HepG2 (cell line): ENCODE results near the gene SEL1L2. TPM values are rescaled to one million over a fixed set of nuclear protein-coding genes. Genes with fewer than 3 reads are reported as not detected.

Source experiments
- ATAC-seq: fragments of 200-7000 bp; cut with Tn5 transposase; 3 replicates; pipeline ENCODE4 v1.9.1; 2020; ENCODE audit warnings: mild to moderate bottlenecking, moderate library complexity
- BruUV-seq: library from RNA; stranded (reverse); fragments of 400-500 nt; replicated peaks from 2 replicates; lab custom pipeline; 2021; lab: Mats Ljungman, UMichigan
- CTCF ChIA-PET: fragments of 300-600 bp; formaldehyde crosslinking; extraction: SDS; loops from one replicate; lab custom pipeline; 2021; ENCODE audit warnings: low total read pairs, inconsistent platforms, low intra/inter-chr PET ratio; lab: Yijun Ruan, JAX
- POLR2A ChIA-PET: fragments of 350-600 bp; sonication (Branson Sonifier 250); formaldehyde crosslinking; loops from one replicate; lab custom pipeline; 2020; ENCODE audit warnings: antibody characterized with exemption, inconsistent platforms; lab: Yijun Ruan, JAX
- DNase-seq: peaks from one replicate; pipeline ENCODE4 v3.0.0-alpha.2; 2015; ENCODE audit warnings: low spot score
- FAIRE-seq: peaks from 3 replicates; lab custom pipeline; 2011; peaks lifted over from hg19 to GRCh38; lab: Jason Lieb, UNC
- H2AFZ ChIP-seq: one replicate; pipeline ENCODE4 v1.6.1; 2011; ENCODE audit warnings: low read length, inconsistent platforms
- H3K27ac ChIP-seq: fragments of 300-600 bp; 3 replicates; pipeline ENCODE4 v1.8.0; 2011; ENCODE audit warnings: mixed run types, mild to moderate bottlenecking, mixed read lengths, low read length, inconsistent platforms; ENCODE audit not compliant: insufficient read depth; ENCODE audit errors: extremely low read length
- H3K27me3 ChIP-seq, 2 experiments: fragments of 200-600 bp in 1 of 2; 2 replicates in 1 of 2; 3 replicates in 1 of 2; pipeline versions ENCODE4 v1.6.0 to v1.8.0; 2011; ENCODE audit warnings: low read length in 2 of 2, mild to moderate bottlenecking in 2 of 2, moderate library complexity in 2 of 2, inconsistent platforms in 1 of 2; ENCODE audit not compliant: insufficient read depth in 2 of 2, control insufficient read depth in 1 of 2
- H3K36me3 ChIP-seq, 2 experiments: fragments of 200-600 bp in 1 of 2; replicated peaks in 1 of 2; 2 replicates in 1 of 2; 3 replicates in 1 of 2; pipeline versions ENCODE4 v1.5.1 to v1.8.0; 2011; ENCODE audit warnings: low read length in 2 of 2, inconsistent platforms in 1 of 2; ENCODE audit not compliant: insufficient read depth in 2 of 2, control insufficient read depth in 1 of 2
- H3K4me1 ChIP-seq: 2 replicates; pipeline ENCODE4 v1.5.1; 2012; ENCODE audit warnings: low read length, inconsistent platforms; ENCODE audit not compliant: insufficient read depth
- H3K4me2 ChIP-seq: 2 replicates; pipeline ENCODE4 v1.6.0; 2011; ENCODE audit warnings: low read depth, low read length, inconsistent platforms
- H3K4me3 ChIP-seq, 3 experiments: fragments of 200-600 bp in 1 of 3; sonication (generic), shearing (Covaris generic) in 1 of 3; replicated peaks in 1 of 3; 2 replicates each; pipeline ENCODE4 v1.5.1; 2011 to 2016; ENCODE audit warnings: low read length in 3 of 3, inconsistent platforms in 2 of 3, low read depth in 2 of 3, mild to moderate bottlenecking in 2 of 3, control low read depth in 1 of 3, mixed read lengths in 1 of 3; ENCODE audit not compliant: insufficient read depth in 1 of 3
- H3K79me2 ChIP-seq: one replicate; pipeline ENCODE4 v1.6.1; 2011; ENCODE audit warnings: low read length, inconsistent platforms; ENCODE audit not compliant: insufficient read depth
- H3K9ac ChIP-seq: 2 replicates; pipeline ENCODE4 v1.6.0; 2011; ENCODE audit warnings: mild to moderate bottlenecking, low read depth, low read length, inconsistent platforms; ENCODE audit not compliant: insufficient read depth
- H3K9me3 ChIP-seq: 2 replicates; pipeline ENCODE4 v1.5.1; 2012; ENCODE audit warnings: mild to moderate bottlenecking, low read length
- H4K20me1 ChIP-seq: 2 replicates; pipeline ENCODE4 v1.6.0; 2011; ENCODE audit warnings: inconsistent platforms, mild to moderate bottlenecking, low read length, moderate library complexity; ENCODE audit not compliant: insufficient read depth
- ATF7-NPFF ChIP-seq: sonication (generic); formaldehyde crosslinking; IDR thresholded peaks from 2 replicates; pipeline ENCODE4 v1.8.1; 2023; ENCODE audit warnings: mild to moderate bottlenecking, low read depth, missing genetic modification reagents, moderate library complexity
- ATRX ChIP-seq: sonication (generic); formaldehyde crosslinking; IDR thresholded peaks from 2 replicates; pipeline ENCODE4 v1.4.0; 2020; ENCODE audit warnings: missing genetic modification reagents, borderline replicate concordance
- FOXA3 ChIP-seq: IDR thresholded peaks from 2 replicates; pipeline ENCODE4 v1.6.1; 2016; ENCODE audit warnings: missing genetic modification reagents, missing compliant biosample characterization
- HMG20A ChIP-seq: IDR thresholded peaks from 2 replicates; pipeline ENCODE4 v1.6.1; 2016; ENCODE audit warnings: borderline replicate concordance
- KDM4B ChIP-seq: sonication (generic); formaldehyde crosslinking; IDR thresholded peaks from 2 replicates; pipeline ENCODE4 v1.4.0; 2020; ENCODE audit warnings: missing genetic modification reagents
- KLF15 ChIP-seq: sonication (generic); formaldehyde crosslinking; IDR thresholded peaks from 2 replicates; pipeline ENCODE4 v1.8.1; 2023; ENCODE audit warnings: borderline replicate concordance, mild to moderate bottlenecking, inconsistent platforms, missing genetic modification reagents, mixed read lengths
- KLF6 ChIP-seq: IDR thresholded peaks from 2 replicates; pipeline ENCODE4 v1.8.0; 2016; ENCODE audit warnings: missing biosample characterization, missing genetic modification reagents
- MBD4 ChIP-seq: IDR thresholded peaks from 2 replicates; pipeline ENCODE4 v1.6.1; 2012; ENCODE audit warnings: low read length, inconsistent platforms, borderline replicate concordance
- NCOA2 ChIP-seq: sonication (generic); formaldehyde crosslinking; IDR thresholded peaks from 2 replicates; pipeline ENCODE4 v1.8.0; 2022; ENCODE audit warnings: inconsistent platforms
- POLR2A ChIP-seq, 2 experiments: IDR thresholded peaks; 2 replicates each; pipeline ENCODE4 v1.6.1; 2011; ENCODE audit warnings: low read depth in 2 of 2, low read length in 2 of 2, mild to moderate bottlenecking in 1 of 2, moderate library complexity in 1 of 2; ENCODE audit not compliant: insufficient read depth in 1 of 2
- TAF1 ChIP-seq: sonication (generic); formaldehyde crosslinking; IDR thresholded peaks from 2 replicates; pipeline ENCODE4 v1.4.0; 2020; ENCODE audit warnings: missing genetic modification reagents
- XBP1 ChIP-seq: sonication (generic); formaldehyde crosslinking; IDR thresholded peaks from 2 replicates; pipeline ENCODE4 v1.5.0; 2020; ENCODE audit warnings: missing genetic modification reagents
- YEATS2 ChIP-seq: sonication (generic); formaldehyde crosslinking; IDR thresholded peaks from 2 replicates; pipeline ENCODE4 v1.4.0; 2020; ENCODE audit warnings: missing genetic modification reagents, borderline replicate concordance
- ZBTB2 ChIP-seq: sonication (generic); formaldehyde crosslinking; IDR thresholded peaks from 2 replicates; pipeline ENCODE4 v1.8.0; 2022; ENCODE audit warnings: low read depth, missing genetic modification reagents
- ZNF367 ChIP-seq: sonication (generic); formaldehyde crosslinking; IDR thresholded peaks from 2 replicates; pipeline ENCODE4 v1.4.0; 2020; ENCODE audit warnings: missing genetic modification reagents, borderline replicate concordance
- ZNF644 ChIP-seq: IDR thresholded peaks from 2 replicates; pipeline ENCODE4 v1.6.1; 2016; ENCODE audit warnings: low read depth
- WGBS: methylation state at CpG from one replicate; pipeline ENCODE4 v1.1.6; 2017; ENCODE audit warnings: low lambda C conversion rate; 5-methylcytosine and 5-hydroxymethylcytosine counted together
- in situ Hi-C: cut with HindIII; loops from 2 replicates; pipeline ENCODE4 v1.10.0; 2017; ENCODE audit warnings: low pct_unique_long_range_greater_than_20kb; ENCODE audit not compliant: extremely low pct_ligation_motif_present
- intact Hi-C: fragments of 100-400 bp; cut with micrococcal nuclease; formaldehyde crosslinking; loops from one replicate; pipeline ENCODE4 v1.10.0; 2022; ENCODE audit not compliant: unreplicated experiment
- polyA plus RNA-seq, 8 experiments: library from polyadenylated mRNA; depleted of rRNA in 3 of 8; stranded (reverse) in 7 of 8; unstranded in 1 of 8; fragments of >200 nt; fragmentation: Illumina TruSeq in 4 of 8; extraction: Trizol in 4 of 8; gene quantifications; 2 replicates each; pipeline versions ENCODE4 v1.2.1 to v1.2.3, GENCODE V29; 2011 to 2016; ENCODE audit warnings: low read depth in 4 of 8, missing spikeins in 1 of 8, mixed read lengths in 1 of 8; ENCODE audit not compliant: insufficient read depth in 1 of 8
- total RNA-seq, 5 experiments: library from RNA; depleted of rRNA; stranded (reverse); fragments of >200 nt; fragmentation: Illumina TruSeq; extraction: Trizol; gene quantifications; 2 replicates each; pipeline ENCODE4 v1.2.3, GENCODE V29; 2016; ENCODE audit warnings: low read depth in 1 of 5
- TF ChIP-seq, protein P1 (sequence below): sonication (generic); formaldehyde crosslinking; IDR thresholded peaks from 2 replicates; pipeline ENCODE4 v1.4.0; 2020; ENCODE audit warnings: missing genetic modification reagents, mild to moderate bottlenecking, borderline replicate concordance
- TF ChIP-seq, protein P2 (sequence below): sonication (generic); formaldehyde crosslinking; IDR thresholded peaks from 2 replicates; pipeline ENCODE4 v1.5.1; 2020; ENCODE audit warnings: mild to moderate bottlenecking, missing genetic modification reagents, borderline replicate concordance
- TF ChIP-seq, protein P3 (sequence below), 2 experiments: sonication (generic) in 1 of 2; formaldehyde crosslinking in 1 of 2; IDR thresholded peaks; 2 replicates each; pipeline versions ENCODE4 v1.4.0 to v1.6.1; 2018 to 2020; ENCODE audit warnings: missing genetic modification reagents in 2 of 2, borderline replicate concordance in 1 of 2, low read depth in 1 of 2, mild to moderate bottlenecking in 1 of 2, missing biosample characterization in 1 of 2

Gene SEL1L2
- total and polyA plus RNA-seq, 2 of the 13 experiments (the other 11 are each of a cell fraction or from before 2014, with no cell fraction given), result not detected

- in situ Hi-C loops (no loop called here), intact Hi-C loops (no loop called here)
- no TSS peak for BruUV-seq
- Histone ChIP-seq H3K27me3 (peaks cover 0 to 1% of the 10 kb centered on the region in 2 experiments; a peak in 2 of 5 replicates), H2AFZ (no peak overlapping the region), H3K9ac (no peak overlapping the region), H4K20me1 (no peaks in the 10 kb centered on the region), H3K9me3 (no peaks in the 10 kb centered on the region), H3K4me3 (no peak overlapping the region), H3K27ac (no peak overlapping the region), H3K4me2 (no peak overlapping the region), H3K79me2 (no peaks in the 10 kb centered on the region), H3K4me1 (no peaks in the 10 kb centered on the region), H3K36me3 (no peaks in the 10 kb centered on the region)
- POLR2A ChIA-PET, result no interaction called here
- FAIRE-seq, result no peak
- ATAC-seq, result no peak
- 48% methylated on average over 2 of the region's 2 CpGs for WGBS
- CTCF ChIA-PET, result no interaction called here
- TF ChIP-seq ZBTB2 (CRISPR knock-in tag) (no peak), FOXA3 (CRISPR knock-in tag) (no peak), HMG20A (CRISPR knock-in tag) (no peak), YEATS2 (CRISPR knock-in tag) (no peak), KDM4B (CRISPR knock-in tag) (no peak), XBP1 (CRISPR knock-in tag) (no peak), ZNF367 (CRISPR knock-in tag) (no peak), POLR2A (IDR thresholded peaks at IDR 0.05; ENCODE audit: insufficient read depth in 1 of 2, low read depth in 2 of 2, low read length in 2 of 2) (no peak), KLF15 (CRISPR knock-in tag) (no peak), ATRX (CRISPR knock-in tag) (no peak), TAF1 (CRISPR knock-in tag) (no peak), ZNF644 (CRISPR knock-in tag) (no peak), KLF6 (CRISPR knock-in tag) (no peak), ATF7-NPFF (no peak), MBD4 (no peak), NCOA2 (CRISPR knock-in tag) (no peak)
- TF ChIP-seq, protein P1, sequence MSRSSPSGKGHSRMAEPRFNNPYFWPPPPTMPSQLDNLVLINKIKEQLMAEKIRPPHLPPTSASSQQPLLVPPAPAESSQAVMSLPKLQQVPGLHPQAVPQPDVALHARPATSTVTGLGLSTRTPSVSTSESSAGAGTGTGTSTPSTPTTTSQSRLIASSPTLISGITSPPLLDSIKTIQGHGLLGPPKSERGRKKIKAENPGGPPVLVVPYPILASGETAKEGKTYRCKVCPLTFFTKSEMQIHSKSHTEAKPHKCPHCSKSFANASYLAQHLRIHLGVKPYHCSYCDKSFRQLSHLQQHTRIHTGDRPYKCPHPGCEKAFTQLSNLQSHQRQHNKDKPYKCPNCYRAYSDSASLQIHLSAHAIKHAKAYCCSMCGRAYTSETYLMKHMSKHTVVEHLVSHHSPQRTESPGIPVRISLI, result no peak
- TF ChIP-seq, protein P2, sequence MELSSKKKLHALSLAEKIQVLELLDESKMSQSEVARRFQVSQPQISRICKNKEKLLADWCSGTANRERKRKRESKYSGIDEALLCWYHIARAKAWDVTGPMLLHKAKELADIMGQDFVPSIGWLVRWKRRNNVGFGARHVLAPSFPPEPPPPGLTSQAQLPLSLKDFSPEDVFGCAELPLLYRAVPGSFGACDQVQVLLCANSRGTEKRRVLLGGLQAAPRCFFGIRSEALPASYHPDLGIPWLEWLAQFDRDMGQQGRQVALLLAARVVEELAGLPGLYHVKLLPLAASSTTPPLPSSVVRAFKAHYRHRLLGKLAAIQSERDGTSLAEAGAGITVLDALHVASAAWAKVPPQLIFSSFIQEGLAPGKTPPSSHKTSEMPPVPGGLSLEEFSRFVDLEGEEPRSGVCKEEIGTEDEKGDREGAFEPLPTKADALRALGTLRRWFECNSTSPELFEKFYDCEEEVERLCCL (CRISPR knock-in tag), result no peak
- TF ChIP-seq, protein P3, sequence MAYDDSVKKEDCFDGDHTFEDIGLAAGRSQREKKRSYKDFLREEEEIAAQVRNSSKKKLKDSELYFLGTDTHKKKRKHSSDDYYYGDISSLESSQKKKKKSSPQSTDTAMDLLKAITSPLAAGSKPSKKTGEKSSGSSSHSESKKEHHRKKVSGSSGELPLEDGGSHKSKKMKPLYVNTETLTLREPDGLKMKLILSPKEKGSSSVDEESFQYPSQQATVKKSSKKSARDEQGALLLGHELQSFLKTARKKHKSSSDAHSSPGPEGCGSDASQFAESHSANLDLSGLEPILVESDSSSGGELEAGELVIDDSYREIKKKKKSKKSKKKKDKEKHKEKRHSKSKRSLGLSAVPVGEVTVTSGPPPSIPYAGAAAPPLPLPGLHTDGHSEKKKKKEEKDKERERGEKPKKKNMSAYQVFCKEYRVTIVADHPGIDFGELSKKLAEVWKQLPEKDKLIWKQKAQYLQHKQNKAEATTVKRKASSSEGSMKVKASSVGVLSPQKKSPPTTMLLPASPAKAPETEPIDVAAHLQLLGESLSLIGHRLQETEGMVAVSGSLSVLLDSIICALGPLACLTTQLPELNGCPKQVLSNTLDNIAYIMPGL (CRISPR knock-in tag; IDR thresholded peaks at IDR 0.05; ENCODE audit: borderline replicate concordance in 1 of 2, low read depth in 1 of 2), result no peak
- no peak for DNase-seq
Measured at GRCh38 chr20:13927171-13927570, 63.2 kb downstream of the SEL1L2 start.
